AG10803 (cell line): Measurements from ENCODE around the gene GDE1.
A peak's percentile ranks its signal among the peaks of the same experiment; 100 is the strongest.

ENCODE experiments used
- DNase-seq: peaks from one replicate; pipeline ENCODE4 v3.0.0; 2010; ENCODE audit warnings: low read depth
- H3K4me3 ChIP-seq: 2 replicates; pipeline ENCODE4 v1.5.1; 2011; ENCODE audit warnings: mild to moderate bottlenecking, low read length, control low read depth
- CTCF ChIP-seq: conservative IDR thresholded peaks from 2 replicates; pipeline ENCODE4 v1.5.1; 2011; ENCODE audit warnings: mild to moderate bottlenecking, low read length, control low read depth, inconsistent platforms

Gene GDE1

GRCh38 chr16:19540241-19540970 is 18.5 kb upstream of the GDE1 start:
- DNase-seq = no peak
- TF ChIP-seq CTCF = no peak
- no peak overlapping the region for H3K4me3 ChIP-seq

GRCh38 chr16:19532601-19533000 is 10.7 kb upstream of the GDE1 start:
- no peak for DNase-seq
- no peak overlapping the region for H3K4me3 ChIP-seq
- no peak for TF ChIP-seq CTCF

- H3K4me3 ChIP-seq = no peak overlapping the region
- DNase-seq = no peak
- TF ChIP-seq CTCF = no peak
These were observed 6.8 kb upstream of the GDE1 start for GRCh38 chr16:19528666-19529065.

- DNase-seq = no peak
- no peak for TF ChIP-seq CTCF
- no peak overlapping the region for H3K4me3 ChIP-seq
These were observed 5.3 kb upstream of the GDE1 start for GRCh38 chr16:19527161-19527560.

GRCh38 chr16:19525385-19525723 is 3.5 kb upstream of the GDE1 start:
- H3K4me3 ChIP-seq = peak overlapping the region; percentile 97
- TF ChIP-seq CTCF = no peak
- DNase-seq = no peak

GRCh38 chr16:19524616-19525384 is 2.9 kb upstream of the GDE1 start:
- H3K4me3 ChIP-seq = peak overlapping the region; percentile 97
- DNase-seq = no peak
- TF ChIP-seq CTCF = no peak

GRCh38 chr16:19524356-19524615 is 2.4 kb upstream of the GDE1 start:
- H3K4me3 ChIP-seq = peak overlapping the region; percentile 97
- no peak for TF ChIP-seq CTCF
- no peak for DNase-seq
